ENCODE data around the gene MYL4. TPM values are rescaled to one million over a fixed set of nuclear protein-coding genes. Genes with fewer than 3 reads are reported as not detected.

MYL4 gene
- total and polyA plus RNA-seq, 4 donors: 0.49 to 9.0 (median 0.56) TPM

GRCh38 chr17:47221154-47221553 is 12.0 kb downstream of the MYL4 start:
- Histone ChIP-seq H3K27ac (ENCODE audit: low read depth in 1 of 2, low read length in 1 of 2) (no peak overlapping the region), H3K36me3 (ENCODE audit: control insufficient read depth in 4 of 4, insufficient read depth in 4 of 4, low read length in 4 of 4) (no peaks in the 10 kb centered on the region), H3K4me3 (no peak overlapping the region), H3K4me1 (ENCODE audit: control insufficient read depth in 5 of 5, insufficient read depth in 5 of 5, low read length in 5 of 5) (peaks cover 3 to 15% (median 11%) of the 10 kb centered on the region in 5 donors), H3K9me3 (ENCODE audit: control insufficient read depth in 4 of 4, insufficient read depth in 3 of 4, low read length in 3 of 4) (no peaks in the 10 kb centered on the region), H3K9ac (ENCODE audit: insufficient read depth in 1 of 2, low read length in 2 of 2) (no peak overlapping the region), H3K27me3 (ENCODE audit: control insufficient read depth in 3 of 3, insufficient read depth in 3 of 3, low read length in 2 of 3) (no peaks in the 10 kb centered on the region)
- no peak for TF ChIP-seq CTCF (IDR thresholded peaks at IDR 0.05; ENCODE audit: control extremely low read depth, extremely low read depth)
- 67 to 72% methylated on average over 6 of the region's 6 CpGs for WGBS, 2 donors
- no peak for DNase-seq
- ATAC-seq (ENCODE audit: insufficient read depth, low FRiP score): no peak

DNA sequence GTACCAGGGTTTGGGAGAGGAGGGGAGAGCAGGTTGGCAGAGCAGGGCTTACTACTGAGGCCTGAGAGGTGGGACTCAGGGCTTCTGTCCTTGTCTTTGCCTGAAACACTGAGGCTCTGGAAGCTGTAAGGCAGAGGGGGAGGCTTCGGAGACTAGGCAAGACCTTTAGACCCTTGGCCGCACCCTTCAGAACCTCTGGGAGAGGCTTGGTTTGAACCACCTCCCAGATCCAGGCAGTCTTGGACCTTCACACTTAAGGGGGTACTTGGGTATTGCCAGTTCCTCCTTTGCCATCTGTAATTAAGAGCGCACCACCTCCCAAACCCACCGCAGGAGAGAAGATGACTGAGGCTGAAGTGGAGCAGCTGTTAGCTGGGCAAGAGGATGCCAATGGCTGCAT is 12.9 kb downstream of the MYL4 start:
- Histone ChIP-seq H3K9me3 (ENCODE audit: control insufficient read depth in 4 of 4, insufficient read depth in 3 of 4, low read length in 3 of 4) (no peaks in the 10 kb centered on the region), H3K27ac (ENCODE audit: low read depth in 1 of 2, low read length in 1 of 2) (no peak overlapping the region), H3K9ac (ENCODE audit: insufficient read depth in 1 of 2, low read length in 2 of 2) (no peak overlapping the region), H3K36me3 (ENCODE audit: control insufficient read depth in 4 of 4, insufficient read depth in 4 of 4, low read length in 4 of 4) (no peaks in the 10 kb centered on the region), H3K27me3 (ENCODE audit: control insufficient read depth in 3 of 3, insufficient read depth in 3 of 3, low read length in 2 of 3) (no peaks in the 10 kb centered on the region), H3K4me3 (no peak overlapping the region), H3K4me1 (ENCODE audit: control insufficient read depth in 5 of 5, insufficient read depth in 5 of 5, low read length in 5 of 5) (peaks cover 3 to 15% (median 11%) of the 10 kb centered on the region in 5 donors)
- DNase-seq: no peak
- WGBS, 2 donors: 98 to 99% methylated on average over 4 of the region's 4 CpGs
- ATAC-seq (ENCODE audit: insufficient read depth, low FRiP score): no peak
- TF ChIP-seq CTCF (IDR thresholded peaks at IDR 0.05; ENCODE audit: control extremely low read depth, extremely low read depth): no peak

DNA sequence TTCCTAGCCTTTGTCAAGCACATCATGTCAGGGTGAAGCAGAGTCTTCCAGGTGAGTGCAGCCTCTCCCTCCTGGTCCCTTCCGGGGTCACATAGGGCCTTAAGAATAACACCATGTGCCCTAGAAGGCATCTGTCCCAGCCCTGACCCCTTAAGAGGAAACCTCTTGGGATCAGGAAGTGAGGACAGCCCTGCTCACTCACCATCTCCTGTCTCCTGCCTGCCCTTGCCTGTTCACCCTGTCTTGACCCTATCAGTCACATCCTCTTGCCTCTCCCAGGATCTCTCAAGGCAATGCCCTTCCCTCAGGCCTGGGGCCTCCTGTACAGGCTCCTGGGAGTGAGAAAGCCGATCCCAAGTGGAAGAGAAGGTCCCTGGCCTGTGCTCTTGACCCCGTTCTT is 13.9 kb downstream of the MYL4 start:
- ATAC-seq (ENCODE audit: insufficient read depth, low FRiP score): no peak

More for the DNA sequence above, 13.9 kb downstream of the MYL4 start:
- no peak for TF ChIP-seq CTCF (IDR thresholded peaks at IDR 0.05; ENCODE audit: control extremely low read depth, extremely low read depth)
- H3K9me3 ChIP-seq (ENCODE audit: control insufficient read depth in 4 of 4, insufficient read depth in 3 of 4, low read length in 3 of 4): no peaks in the 10 kb centered on the region
- no peaks in the 10 kb centered on the region for H3K36me3 ChIP-seq (ENCODE audit: control insufficient read depth in 4 of 4, insufficient read depth in 4 of 4, low read length in 4 of 4)
- peak overlapping the region; percentile 9 to 38 for H3K27ac ChIP-seq (ENCODE audit: low read depth in 1 of 2, low read length in 1 of 2)
- peaks cover 3 to 15% (median 11%) of the 10 kb centered on the region in 5 donors for H3K4me1 ChIP-seq (ENCODE audit: control insufficient read depth in 5 of 5, insufficient read depth in 5 of 5, low read length in 5 of 5)
- WGBS, 2 donors: 80 to 83% methylated on average over 3 of the region's 3 CpGs
- no peak overlapping the region for H3K4me3 ChIP-seq
- no peak for DNase-seq
- H3K9ac ChIP-seq (ENCODE audit: insufficient read depth in 1 of 2, low read length in 2 of 2): no peak overlapping the region
- H3K27me3 ChIP-seq (ENCODE audit: control insufficient read depth in 3 of 3, insufficient read depth in 3 of 3, low read length in 2 of 3): no peaks in the 10 kb centered on the region

Data from lung (tissue), 12 donors.